Colon (tissue), 2 donors: Measurements from ENCODE around the gene TOMM70.
A peak's percentile ranks its signal among the peaks of the same experiment; 100 is the strongest.

Source experiments
- FAIRE-seq: peaks from 2 replicates; lab custom pipeline; 2012; peaks lifted over from hg19 to GRCh38; lab: Jason Lieb, UNC
- donor health status: control.
- donor health status: control.

Gene TOMM70

DNA sequence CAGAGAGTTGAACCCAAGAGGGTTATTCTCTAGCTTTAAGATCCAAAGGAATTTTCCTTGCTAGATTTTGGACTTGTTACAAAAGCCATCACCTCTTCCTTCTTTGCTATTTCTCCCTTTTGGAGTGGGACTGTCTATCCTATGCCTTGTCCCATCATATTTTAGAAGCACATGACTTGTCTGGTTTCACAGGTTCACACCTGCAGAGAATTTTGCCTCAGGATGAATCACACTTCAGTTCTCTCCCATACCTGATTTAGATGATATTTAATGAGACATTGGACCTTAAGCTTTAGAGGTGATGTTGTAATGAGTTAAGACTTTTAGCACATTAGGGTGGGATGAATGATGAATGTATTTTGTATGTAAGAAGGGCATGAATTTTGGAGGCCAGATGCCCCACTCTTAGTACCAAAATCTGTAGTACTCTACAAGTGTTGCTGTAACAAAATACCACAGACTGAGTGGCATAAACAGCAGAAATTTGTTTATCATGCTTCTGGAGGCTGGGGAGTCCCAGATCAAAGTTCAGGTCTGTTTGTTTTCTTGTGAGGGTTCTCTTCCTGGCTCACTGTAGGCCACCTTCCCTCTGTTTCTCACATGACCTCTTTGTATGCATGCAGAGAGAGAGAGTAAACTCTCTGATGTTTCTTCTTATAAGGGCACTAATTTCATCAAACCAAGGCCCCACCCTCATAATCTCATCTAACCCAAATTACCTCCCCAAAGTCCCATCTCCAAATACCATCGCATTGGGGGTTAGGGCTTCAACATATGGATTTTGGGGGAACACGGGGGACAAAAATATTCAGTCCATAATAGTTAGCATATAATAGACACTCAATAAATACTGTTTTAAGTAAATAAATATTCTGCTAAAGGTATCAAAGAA lies 10.4 kb upstream of the TOMM70 start:
- no peak for FAIRE-seq

DNA sequence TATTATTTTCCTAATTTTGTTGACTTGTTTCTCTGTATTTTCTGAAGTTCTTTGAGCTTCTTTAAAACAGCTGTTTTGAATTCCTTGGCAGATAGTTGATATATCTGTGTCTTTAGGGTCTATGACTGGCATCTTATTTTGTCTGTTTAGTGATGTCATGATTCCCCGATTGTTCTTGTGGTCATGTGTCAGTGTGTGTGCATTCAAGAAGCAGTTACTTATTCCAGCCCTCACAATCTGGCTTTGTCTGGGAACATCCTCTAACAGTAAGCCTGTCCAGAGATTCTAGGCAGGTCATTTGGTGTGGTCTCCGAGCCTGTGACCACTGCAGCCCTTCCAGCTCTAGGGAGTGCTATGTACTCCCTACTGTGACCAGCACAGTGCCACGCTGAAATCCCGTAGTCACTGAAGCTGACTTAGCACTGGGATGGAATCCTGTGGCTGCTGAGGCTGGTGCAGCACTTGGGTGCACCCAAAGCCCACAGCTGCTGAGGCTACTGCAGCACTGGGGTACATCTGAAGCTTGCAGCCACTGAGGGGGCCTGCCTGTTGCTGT lies 7.2 kb upstream of the TOMM70 start:
- no peak for FAIRE-seq

DNA sequence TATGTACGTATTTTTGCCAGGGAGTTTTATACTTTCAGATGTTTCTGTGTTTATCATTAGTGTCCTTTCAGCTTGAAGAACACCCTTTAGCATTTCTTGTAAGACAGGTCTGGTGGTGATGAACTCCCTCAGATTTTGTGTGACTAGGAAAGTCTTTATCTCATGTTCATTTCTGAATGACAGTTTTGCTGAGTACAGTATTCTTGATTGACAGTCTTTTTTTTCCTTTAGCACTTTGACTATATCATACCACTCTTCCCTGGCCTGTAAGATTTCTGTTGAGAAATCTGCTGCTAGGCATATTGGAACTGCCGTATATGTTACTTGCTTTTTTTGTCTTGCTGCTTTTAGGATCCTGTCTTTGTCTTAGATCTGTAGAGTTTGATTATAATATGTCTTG lies 6.3 kb upstream of the TOMM70 start:
- no peak for FAIRE-seq

DNA sequence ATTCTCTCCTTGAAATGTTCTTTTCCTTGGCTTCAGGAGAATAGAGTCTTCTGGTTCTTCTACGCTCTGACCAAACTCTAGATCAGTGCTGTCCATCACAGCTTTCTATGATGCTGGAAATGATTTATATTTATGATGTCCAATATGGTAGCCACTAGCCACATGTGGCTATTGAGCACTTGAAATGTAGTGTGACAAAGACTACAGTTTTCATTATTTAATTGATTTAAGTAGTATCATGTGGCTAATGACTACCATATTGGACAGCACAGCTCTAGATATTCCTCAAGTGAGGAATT lies 3.3 kb upstream of the TOMM70 start:
- no peak for FAIRE-seq

DNA sequence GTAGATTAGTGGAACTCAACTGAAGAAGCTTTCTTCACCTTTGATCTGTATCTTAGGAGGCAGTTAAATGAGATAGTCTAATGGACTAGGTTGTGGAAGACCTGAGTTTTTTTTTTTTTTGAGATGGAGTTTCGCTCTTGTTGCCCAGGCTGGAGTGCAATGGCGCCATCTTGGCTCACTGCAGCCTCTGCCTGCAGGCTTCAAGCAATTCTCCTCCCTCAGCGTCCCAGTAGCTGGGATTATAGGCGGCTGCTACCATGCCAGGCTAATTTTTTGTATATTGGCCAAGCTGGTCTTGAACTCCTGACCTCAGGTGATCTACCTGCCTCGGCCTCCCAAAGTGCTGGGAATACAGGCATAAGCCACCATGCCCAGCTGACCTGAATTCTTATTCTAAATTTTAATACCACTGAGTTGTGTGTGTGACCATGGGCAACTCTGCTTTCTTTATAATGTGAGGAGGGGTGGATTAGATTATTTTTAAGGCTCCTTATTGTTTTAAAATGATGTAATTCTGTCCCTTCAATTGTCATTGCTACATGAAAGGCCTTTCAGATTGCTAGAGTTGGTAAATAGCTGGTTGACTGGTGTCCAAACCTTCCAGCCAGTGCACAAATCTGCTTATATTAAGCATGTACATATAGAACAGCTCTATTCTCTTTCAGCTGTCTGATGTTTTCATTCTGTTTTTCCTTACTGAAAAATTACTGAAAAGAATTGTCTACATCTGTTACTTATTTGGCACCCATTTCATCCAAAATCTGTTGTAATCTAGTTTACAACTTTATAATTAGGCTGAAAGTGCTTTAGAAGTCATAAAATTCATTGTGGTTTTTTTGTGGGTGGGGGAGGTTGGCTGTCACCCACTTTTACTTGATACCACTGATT lies 2.7 kb upstream of the TOMM70 start:
- FAIRE-seq: no peak

DNA sequence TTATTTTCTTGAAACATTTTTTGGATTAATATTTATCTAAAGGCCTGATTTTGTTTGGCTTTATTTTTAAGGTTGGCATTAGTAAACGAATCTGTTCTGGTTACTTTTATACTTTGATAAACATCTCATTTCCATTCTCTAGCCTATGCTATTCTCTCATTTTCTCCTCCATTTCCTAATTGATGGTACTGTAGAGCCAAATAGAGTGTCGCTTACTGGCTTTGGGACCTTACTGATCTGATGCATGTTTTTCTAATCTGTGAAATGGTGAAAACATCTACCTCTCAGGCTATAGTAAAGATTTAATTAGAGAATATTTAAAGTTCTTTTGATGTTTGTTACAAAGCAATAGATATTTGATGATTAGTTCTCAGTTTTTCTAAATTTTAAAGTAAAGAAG lies 2.0 kb upstream of the TOMM70 start:
- FAIRE-seq: no peak

DNA sequence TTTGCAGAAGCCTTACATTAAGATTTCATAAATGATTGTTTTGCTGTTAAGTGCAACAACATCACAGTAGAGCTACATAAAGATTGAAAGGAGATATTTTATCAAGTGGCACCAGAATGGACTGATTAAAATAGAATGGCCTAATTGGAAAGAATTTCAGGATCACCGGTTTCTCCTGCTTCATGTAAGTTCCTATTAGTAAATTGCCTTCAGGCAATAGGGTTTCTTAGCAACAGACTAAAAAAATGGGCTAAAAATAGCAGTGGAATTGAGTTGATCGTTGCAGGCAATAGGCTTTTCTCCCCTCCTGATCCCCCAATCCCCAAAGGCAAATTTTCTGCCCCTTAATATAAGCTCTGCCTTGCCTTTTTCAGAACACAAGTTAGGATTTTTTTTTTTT lies 1.4 kb upstream of the TOMM70 start:
- no peak for FAIRE-seq

DNA sequence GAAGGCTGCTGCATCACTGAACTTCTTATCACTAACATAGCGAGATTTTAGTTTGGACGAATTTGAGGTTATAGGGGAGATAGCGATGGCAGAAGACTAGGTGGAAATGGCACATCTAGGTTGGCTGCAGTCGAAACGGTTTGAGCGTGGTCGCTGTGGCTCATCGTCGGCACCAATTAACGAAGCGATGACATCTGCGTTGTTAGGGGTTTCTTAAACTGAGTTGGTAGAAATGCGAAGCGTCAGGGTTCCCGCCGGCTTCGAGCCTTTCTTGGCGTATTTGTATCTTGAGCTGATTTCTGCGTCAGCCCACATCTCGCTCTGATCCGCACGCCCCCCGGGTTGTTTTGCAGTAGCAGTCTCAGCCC lies 769 bp upstream of the TOMM70 start:
- no peak for FAIRE-seq

DNA sequence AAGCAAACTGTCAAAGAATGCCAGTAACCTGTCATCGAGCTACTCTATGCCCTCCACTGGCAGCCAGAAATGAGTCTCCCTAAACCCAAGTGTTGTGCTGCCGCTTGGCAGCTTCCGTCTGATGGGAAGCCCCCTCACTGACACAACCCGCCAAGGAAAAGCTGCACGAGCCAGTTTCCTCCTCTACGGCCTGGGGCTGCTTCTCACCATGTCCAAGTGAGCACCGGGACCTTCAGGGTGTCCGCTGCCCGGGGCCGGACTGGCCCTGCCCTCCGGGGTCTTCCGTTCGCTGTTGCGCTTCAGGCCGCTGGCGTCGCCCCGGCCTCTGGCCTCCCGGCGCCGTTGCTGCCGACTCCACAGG lies 490 bp downstream of the TOMM70 start:
- no peak for FAIRE-seq

DNA sequence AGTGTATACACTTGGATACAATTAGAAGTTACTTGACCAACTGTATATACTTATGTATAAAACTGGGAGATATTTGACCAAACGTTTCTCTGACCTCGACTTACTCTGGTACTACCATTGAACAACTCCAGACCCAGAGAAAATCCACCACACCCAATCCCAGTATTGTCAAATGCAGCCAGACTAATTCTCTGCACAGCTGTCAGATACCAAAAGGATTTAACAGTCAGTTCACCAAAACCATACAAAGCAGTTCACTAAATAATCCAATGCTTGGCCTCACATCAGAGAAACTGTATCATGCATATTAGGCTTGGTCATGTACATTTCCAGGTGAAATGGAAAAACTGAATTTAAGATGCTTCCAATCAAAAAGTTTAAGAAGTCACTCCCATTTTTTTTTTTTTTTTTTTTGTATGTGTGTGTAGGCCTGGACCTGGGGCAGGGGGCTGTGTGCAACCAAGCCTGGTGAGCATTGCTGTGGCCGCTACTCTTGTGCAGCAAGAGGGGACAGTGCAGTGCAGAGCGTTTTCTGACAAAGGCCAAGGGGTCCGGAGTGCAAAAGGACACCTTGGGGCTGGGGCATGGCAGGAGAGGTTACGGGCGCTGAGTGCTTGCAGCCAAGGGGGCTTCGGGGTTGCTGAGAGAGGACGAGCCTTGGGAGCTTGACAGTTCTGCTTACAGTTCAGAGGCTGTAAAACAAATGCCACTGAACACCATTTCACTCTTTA lies 1.4 kb downstream of the TOMM70 start:
- no peak for FAIRE-seq

DNA sequence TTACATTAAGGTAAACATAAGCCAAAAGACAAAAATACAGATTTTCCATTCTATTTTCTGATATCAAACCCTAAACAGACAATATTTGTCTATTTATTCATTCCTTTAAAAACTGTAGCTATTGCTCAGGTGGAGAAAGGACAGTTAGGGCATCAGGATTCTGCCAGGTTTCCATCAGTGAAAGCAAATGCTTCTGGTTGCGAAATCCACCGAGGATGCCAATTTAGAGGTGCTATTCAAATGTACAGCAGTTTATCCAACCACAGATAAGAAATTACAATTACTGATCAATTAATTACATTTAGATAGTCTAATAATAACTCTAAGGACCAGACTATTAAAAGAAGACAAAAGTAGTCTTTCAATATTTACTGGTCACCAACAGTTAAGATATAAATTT lies 3.9 kb downstream of the TOMM70 start:
- no peak for FAIRE-seq

DNA sequence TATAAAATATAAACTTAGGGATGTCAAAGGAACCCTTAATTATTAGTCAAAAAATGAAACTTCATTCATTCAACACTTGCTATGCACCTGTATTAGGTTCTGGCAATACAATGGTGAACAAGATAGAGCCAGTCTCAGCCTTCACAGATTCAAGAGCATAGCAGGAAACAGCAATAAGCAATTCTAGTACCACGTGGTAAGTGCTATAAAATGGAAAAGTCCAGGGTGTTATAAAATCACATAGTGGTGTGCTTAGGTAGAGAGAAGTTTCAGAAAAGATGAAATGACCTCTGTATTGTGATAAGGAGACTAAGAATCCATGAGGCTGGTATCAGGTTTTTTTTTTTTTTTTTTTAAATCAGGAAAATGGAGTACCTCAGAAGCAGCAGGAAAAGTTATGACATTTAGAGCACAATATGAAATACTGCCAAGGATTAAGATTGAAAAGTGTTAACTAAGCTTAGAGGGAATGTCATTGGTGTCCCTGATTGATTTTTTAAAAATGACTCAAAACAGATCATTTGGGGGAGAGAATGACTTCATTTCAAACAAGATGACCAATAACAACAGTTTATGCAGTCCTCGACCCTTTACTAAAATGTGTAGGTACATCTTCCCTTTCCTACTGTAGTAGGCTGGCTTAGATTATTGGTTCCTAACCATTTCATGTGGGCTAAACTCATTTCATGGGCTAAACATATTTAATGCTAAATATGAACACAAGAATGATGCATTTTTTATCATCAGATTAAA lies 5.0 kb downstream of the TOMM70 start:
- no peak for FAIRE-seq

DNA sequence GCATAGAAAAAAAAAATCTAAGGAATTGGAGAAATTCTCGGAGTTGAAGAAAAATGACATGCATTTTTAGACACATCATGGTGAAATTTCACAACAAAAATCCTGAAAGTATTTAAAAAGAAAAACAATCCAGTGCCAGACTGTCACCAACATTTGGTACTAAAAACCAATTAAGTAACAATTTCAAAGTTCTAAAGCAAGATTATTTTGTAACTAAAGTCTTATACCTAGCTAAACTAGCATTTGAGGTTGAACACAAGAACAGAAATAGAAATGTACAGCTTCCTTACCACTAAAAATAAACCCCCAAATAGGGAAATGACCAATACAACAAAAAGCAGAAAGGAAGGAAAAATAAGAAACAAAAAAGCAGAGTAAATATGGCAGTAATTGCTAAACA lies 11.9 kb downstream of the TOMM70 start:
- no peak for FAIRE-seq

DNA sequence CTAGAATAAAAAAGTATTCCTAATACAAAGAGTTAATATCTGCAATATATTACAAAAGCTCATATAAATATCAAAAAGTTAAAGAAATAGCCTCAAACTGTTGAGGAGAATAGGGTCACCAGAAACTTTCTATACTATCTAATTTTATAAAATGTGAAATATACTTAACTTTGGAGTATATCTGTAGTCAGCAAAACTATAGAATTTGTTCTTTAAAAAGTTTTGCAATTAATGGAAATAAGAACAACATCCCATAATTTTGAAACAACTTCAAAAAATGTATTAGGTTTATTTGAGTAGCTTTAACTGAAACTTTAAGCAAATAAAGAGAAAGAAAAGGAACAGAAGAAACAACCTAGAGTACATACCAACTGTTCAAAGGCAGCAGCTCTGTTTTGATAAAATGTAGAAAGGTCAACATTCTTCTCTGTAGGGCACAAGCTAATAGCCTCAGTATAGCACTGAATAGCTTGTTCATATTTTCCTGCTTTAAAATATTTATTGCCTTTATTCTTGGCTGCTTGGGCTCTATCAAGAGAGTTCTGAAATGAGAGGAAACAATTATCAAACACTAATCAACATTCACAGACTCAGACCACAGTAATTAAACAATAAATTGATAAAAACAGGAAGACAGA lies 14.3 kb downstream of the TOMM70 start:
- FAIRE-seq: peak; percentile 85

DNA sequence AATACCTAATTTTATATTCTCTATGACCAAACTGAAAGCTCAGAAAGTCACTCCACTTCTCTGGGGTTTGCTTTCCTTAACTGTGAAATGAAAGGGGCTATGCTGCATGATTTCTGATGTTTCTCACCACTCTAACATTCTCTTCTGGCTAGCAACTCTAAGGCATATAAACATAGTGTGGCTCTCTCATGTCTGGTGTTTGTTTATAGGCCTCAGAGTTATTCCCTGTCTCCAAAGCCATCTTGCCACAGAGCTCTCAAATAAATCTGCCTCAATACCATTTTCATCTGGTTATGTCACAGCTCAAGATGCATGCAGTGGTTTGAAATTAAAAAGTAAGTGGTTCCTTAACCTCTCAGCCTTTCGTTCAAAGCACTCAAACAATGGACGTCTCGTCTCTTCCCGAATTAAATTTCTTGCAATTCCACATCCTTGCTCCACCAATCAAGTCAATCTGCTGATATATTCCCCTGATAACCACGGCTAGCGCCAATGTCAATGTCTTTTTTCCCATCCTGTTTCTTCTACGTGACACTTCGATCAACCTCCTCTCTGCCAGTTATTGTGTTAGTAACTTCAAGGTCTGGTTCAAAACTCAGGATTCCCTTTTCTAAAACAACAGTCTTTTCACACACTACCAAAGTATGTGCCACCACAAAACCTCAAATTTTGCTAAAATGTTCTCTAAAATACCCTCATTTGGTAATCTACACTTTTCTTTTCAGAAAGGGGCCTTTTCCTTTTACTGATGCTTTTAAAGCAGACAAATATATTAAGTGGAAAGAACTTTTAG lies 16.0 kb downstream of the TOMM70 start:
- FAIRE-seq: no peak

DNA sequence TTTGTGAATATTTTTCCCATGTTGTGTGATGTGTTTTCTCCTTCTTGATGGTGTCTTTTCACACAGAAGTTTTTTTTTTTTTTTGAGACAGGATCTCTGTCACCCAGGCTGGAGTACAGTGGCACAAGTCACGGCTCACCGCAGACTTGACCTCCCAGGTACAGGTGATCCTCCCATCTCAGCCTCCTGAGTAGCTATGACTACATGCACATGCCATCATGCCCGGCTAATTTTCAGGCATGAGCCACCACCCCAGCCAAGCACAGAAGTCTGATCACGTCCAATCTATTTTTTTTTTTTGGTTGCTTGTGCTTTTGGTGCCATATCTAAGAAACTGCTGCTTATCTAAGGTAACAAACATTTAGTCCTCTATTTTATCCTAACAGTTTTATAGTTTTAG lies 24.6 kb downstream of the TOMM70 start:
- FAIRE-seq: no peak

DNA sequence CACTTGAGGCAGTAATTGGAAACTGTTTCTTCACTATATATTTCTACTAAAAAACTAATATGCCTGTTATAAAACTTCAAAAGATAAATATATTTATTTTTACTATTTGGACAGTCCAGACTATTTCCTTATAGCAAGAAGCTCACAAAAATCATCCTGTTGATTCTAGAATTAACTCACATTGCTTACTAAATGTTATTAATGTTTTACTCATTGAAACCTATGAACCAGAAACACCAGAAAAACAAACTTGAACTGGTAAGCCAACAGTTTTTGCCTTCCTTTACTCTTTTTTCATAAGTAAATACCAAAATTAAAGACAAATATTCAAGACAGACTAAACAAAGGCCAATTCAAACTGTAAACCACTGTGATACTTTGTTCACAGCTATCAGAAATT lies 26.4 kb downstream of the TOMM70 start:
- FAIRE-seq: no peak

DNA sequence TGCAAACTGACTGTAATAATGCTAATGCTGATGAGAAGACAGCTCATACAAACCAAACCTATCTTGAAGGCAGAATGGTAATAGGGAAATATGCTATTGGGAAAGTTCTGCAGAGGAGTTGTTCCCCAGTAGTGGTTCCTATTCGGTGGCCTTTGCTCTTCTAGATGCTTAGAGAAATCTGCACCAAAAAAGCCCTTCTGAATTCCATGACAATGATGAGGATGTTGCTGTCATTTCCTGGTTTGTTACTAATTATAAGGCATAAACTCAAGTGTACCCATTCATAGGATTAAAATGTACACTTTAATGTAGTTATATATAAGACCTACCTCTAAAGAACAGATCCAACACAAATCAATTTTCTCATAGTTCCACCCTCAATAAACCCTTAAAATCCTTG lies 30.1 kb downstream of the TOMM70 start:
- FAIRE-seq: no peak

DNA sequence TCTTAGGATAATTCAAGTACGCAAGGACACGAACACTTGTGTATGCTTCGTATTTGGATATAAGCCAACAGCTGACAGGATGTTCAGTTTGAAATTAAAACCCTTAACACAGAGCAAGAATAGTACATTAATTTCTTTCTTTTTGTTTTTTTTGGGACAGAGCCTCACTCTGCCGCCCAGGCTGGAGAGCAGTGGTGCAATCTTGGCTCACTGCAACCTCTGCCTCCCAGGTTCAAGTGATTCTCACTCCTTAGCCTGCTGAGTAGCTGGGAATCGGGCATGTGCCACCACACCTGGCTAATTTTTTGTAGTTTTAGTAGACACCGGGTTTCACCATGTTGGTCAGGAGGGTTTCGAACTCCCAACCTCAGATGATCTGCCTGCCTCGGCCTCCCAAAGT lies 32.4 kb downstream of the TOMM70 start:
- no peak for FAIRE-seq

DNA sequence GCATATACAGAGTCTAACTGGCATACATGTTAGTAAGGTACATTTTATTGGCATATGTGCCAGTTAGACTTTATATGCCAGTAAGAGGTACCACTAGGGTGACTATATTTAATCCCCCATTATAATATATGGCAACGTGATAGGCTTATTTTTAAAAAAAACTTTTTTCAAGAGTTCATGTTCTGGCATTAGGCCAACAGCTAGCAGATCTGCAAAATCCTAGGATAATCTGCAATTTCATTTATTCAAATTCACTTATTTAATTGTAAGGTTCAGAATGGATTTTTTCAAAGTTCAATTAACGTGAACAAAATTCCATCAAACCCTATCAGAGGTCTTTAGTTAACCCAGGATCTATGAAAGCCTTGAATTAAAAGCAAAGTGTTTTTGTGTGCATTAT lies 34.5 kb downstream of the TOMM70 start:
- FAIRE-seq: no peak

DNA sequence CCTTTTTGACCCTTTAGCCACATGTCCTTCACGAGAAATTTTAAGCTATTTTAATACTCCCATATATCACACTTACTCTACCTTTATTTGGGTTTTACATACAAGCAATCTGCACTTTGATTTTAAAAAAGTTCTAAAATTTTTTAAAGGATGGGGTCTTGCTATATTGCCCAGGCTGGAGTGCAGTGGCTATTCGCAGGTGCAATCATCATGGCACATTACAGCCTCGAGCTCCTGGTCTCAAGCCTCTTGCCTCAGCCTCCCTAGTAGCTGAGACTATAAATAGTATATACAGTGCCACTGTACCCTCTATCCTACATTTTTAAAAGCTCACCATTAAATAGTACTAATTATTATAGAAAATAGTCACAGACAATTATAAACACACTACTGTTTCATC lies 36.5 kb downstream of the TOMM70 start:
- no peak for FAIRE-seq
